Lung microvascular endothelial cell (primary cell): Measurements from ENCODE around the gene BLOC1S3. TPM values are rescaled to one million over a fixed set of nuclear protein-coding genes. Genes with fewer than 3 reads are reported as not detected.
"Not testable (repeated sequence)": the region's sequence is repeated elsewhere in the genome, so short reads cannot be mapped to it uniquely, and the experiment has no call there.

ENCODE experiments used
- DNase-seq, 2 donors: peaks; one replicate each; pipeline versions ENCODE4 v3.0.0 to v3.0.0-alpha.2; 2010; ENCODE audit warnings: low read depth in 2 of 2
- total RNA-seq: library from RNA; depleted of rRNA; stranded (reverse); fragments of >200 nt; gene quantifications from 2 replicates; pipeline ENCODE4 v1.2.1, GENCODE V29; 2014

The BLOC1S3 gene
- total RNA-seq, 1 donor from 2014 or later = 3.8 TPM

DNA sequence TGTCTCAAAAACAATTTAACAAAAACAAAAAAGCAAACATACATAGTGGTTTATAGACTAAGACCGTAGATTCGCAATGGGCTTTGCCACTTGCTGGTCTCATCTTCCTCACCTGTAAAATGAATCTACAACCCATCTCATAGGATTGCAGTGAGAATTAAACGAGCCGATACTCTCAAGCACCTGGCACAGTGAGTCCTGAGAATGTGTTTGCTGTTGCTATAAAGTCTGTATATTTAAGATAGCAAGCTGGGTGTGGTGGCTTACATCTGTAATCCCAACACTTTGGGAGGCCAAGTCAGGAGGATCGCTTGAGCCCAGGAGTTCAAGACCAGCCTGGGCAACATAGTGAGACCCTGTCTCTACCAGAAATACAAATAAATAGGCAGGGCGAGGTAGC, 44.1 kb downstream of the BLOC1S3 start:
- no peak for DNase-seq

DNA sequence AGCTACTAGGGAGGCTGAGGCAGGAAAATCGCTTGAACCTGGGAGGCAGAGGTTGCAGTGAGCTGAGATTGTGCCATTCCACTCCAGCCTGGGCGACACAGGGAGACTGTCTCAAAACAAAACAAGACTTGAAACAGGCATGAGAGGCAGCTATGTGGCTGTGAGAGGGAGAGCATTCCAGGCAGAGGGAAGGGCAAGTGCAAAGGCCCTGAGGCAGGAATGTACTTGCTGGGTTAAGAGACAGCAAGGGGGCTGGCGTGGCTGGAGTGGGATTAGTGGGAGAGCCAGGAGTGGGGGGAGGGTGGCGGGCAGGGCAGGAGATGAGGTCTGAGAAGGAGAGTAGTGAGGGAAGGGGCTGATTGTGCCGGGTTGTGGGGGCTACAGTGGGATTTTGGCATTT, 45.3 kb downstream of the BLOC1S3 start:
- no peak for DNase-seq

DNA sequence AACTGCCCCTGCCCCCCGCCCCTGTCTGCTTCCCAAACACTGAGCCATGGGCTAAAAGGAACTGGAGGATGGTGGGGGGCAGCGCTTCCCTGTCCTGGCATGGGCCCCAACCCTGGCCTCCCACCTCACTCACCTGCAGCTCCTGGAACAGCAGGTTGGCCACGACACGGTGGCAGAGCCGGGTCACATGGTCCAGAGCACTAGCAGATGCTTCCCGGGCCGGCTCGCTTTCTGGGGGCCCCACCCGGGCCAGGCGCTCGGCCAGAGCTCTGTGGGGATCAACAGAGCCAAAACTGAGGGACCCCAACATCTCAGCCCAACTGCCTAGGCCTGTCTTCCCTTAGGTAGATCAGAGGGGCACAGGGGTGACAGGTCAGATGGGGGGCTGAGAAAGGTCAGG, 46.1 kb downstream of the BLOC1S3 start:
- DNase-seq = no peak

DNA sequence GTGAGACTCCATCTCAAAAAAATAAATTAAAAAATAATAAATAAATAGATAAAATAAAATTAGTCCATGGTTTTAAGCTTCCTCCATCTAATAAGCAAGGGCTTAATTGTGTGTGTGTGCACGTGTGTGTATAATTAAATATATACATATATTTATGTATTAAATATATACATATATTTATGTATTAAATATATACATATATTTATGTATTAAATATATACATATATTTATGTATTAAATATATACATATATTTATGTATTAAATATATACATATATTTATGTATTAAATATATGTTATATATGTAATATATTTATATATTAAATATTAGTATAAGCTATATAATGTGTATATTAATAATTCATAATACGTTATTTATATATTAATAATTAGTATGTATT, 50.5 kb downstream of the BLOC1S3 start:
- not testable (repeated sequence) for DNase-seq

Other genes starting within 250 kb of the BLOC1S3 start
- gene APOC4, start 236.5 kb upstream of the BLOC1S3 start, total RNA-seq = not detected in 2 replicates
- gene APOC2, start 232.7 kb upstream of the BLOC1S3 start, total RNA-seq = not detected in 2 replicates
- gene CLPTM1, start 223.4 kb upstream of the BLOC1S3 start, total RNA-seq = 29.2 and 46.6 TPM in 2 replicates
- gene RELB, start 177.3 kb upstream of the BLOC1S3 start, total RNA-seq = 8.1 and 11.1 TPM in 2 replicates
- gene CLASRP, start 139.7 kb upstream of the BLOC1S3 start, total RNA-seq = 5.9 and 9.1 TPM in 2 replicates
- under 0.01 TPM in 2 replicates for gene ZNF296, start 102.3 kb upstream of the BLOC1S3 start, total RNA-seq
- 15.5 and 17.0 TPM in 2 replicates for gene GEMIN7, start 99.5 kb upstream of the BLOC1S3 start, total RNA-seq
- gene PPP1R37, start 85.6 kb upstream of the BLOC1S3 start, total RNA-seq = 16.3 and 24.0 TPM in 2 replicates
- 0.20 and 0.22 TPM in 2 replicates for gene NKPD1, start 17.8 kb upstream of the BLOC1S3 start, total RNA-seq
- 22.9 and 36.1 TPM in 2 replicates for gene TRAPPC6A, start 547 bp upstream of the BLOC1S3 start, total RNA-seq
- 0.20 and 0.44 TPM in 2 replicates for gene EXOC3L2, start 66.6 kb downstream of the BLOC1S3 start, total RNA-seq
- 6.5 and 23.0 TPM in 2 replicates for gene MARK4, start 72.5 kb downstream of the BLOC1S3 start, total RNA-seq
- gene CKM, start 144.1 kb downstream of the BLOC1S3 start, total RNA-seq = under 0.01 TPM in 2 replicates
- gene KLC3, start 162.0 kb downstream of the BLOC1S3 start, total RNA-seq = 0.20 and 0.22 TPM in 2 replicates
- gene ERCC2, start 191.8 kb downstream of the BLOC1S3 start, total RNA-seq = 13.9 and 19.4 TPM in 2 replicates
- 6.1 and 17.5 TPM in 2 replicates for gene PPP1R13L, start 226.3 kb downstream of the BLOC1S3 start, total RNA-seq
- 4.6 and 11.3 TPM in 2 replicates for gene POLR1G, start 227.9 kb downstream of the BLOC1S3 start, total RNA-seq
- gene ERCC1, start 245.1 kb downstream of the BLOC1S3 start, total RNA-seq = 49.0 and 51.2 TPM in 2 replicates